Progenitor cell of endocrine pancreas (in vitro differentiated cells): ENCODE data around the gene CNOT6L. TPM values are rescaled to one million over a fixed set of nuclear protein-coding genes. Genes with fewer than 3 reads are reported as not detected.

Experiments
- DNase-seq: peaks from one replicate; pipeline ENCODE4 v3.0.0; 2021; ENCODE audit warnings: low spot score; ENCODE audit not compliant: unreplicated experiment
- H3K27ac Mint-ChIP-seq: 2 replicates; pipeline ENCODE4 v1.8.0; 2021; ENCODE audit warnings: mild to moderate bottlenecking, moderate library complexity, mixed read lengths
- H3K27me3 Mint-ChIP-seq: 2 replicates; pipeline ENCODE4 v1.8.0; 2021; ENCODE audit warnings: mixed read lengths
- H3K36me3 Mint-ChIP-seq: 2 replicates; pipeline ENCODE4 v1.8.0; 2022; ENCODE audit warnings: mixed read lengths; ENCODE audit not compliant: insufficient read depth
- H3K4me1 Mint-ChIP-seq: 2 replicates; pipeline ENCODE4 v1.8.0; 2021; ENCODE audit warnings: low read depth, mixed read lengths
- H3K4me3 Mint-ChIP-seq: 2 replicates; pipeline ENCODE4 v1.8.0; 2021; ENCODE audit warnings: low read depth, mild to moderate bottlenecking, moderate library complexity, mixed read lengths
- H3K9me3 Mint-ChIP-seq: 2 replicates; pipeline ENCODE4 v1.8.0; 2021; ENCODE audit warnings: low read depth, mixed read lengths
- CTCF ChIP-seq: fragments of 200-600 bp; sonication (generic); IDR thresholded peaks from one replicate; pipeline ENCODE4 v1.5.0; 2021; ENCODE audit warnings: antibody characterized with exemption, mild to moderate bottlenecking; ENCODE audit not compliant: unreplicated experiment
- total RNA-seq: library from RNA; stranded (reverse); gene quantifications from 2 replicates; pipeline ENCODE4 v1.2.1, GENCODE V29; 2021

CNOT6L gene
- total RNA-seq, 1 donor from 2014 or later = 39.7 TPM

- DNase-seq = no peak
- no peaks in the 10 kb centered on the region for H3K9me3 Mint-ChIP-seq
- H3K4me3 Mint-ChIP-seq = no peak overlapping the region
- H3K36me3 Mint-ChIP-seq = no peaks in the 10 kb centered on the region
- H3K27me3 Mint-ChIP-seq = no peaks in the 10 kb centered on the region
- H3K27ac Mint-ChIP-seq = no peak overlapping the region
- no peak for TF ChIP-seq CTCF
- H3K4me1 Mint-ChIP-seq = no peaks in the 10 kb centered on the region
These were observed 148.1 kb downstream of the CNOT6L start for GRCh38 chr4:77671051-77671450.

- Mint-ChIP-seq H3K4me1 (no peaks in the 10 kb centered on the region), H3K4me3 (no peak overlapping the region), H3K27ac (no peak overlapping the region), H3K27me3 (no peaks in the 10 kb centered on the region), H3K36me3 (no peaks in the 10 kb centered on the region), H3K9me3 (no peaks in the 10 kb centered on the region)
- DNase-seq = no peak
- no peak for TF ChIP-seq CTCF
These were observed 149.1 kb downstream of the CNOT6L start for GRCh38 chr4:77669946-77670590.

- H3K27me3 Mint-ChIP-seq = no peaks in the 10 kb centered on the region
- H3K27ac Mint-ChIP-seq = no peak overlapping the region
- H3K4me3 Mint-ChIP-seq = no peak overlapping the region
- no peaks in the 10 kb centered on the region for H3K4me1 Mint-ChIP-seq
- no peak for DNase-seq
- no peaks in the 10 kb centered on the region for H3K36me3 Mint-ChIP-seq
- H3K9me3 Mint-ChIP-seq = no peaks in the 10 kb centered on the region
- TF ChIP-seq CTCF = no peak
These were observed 153.6 kb downstream of the CNOT6L start for GRCh38 chr4:77665381-77666069.

Other genes starting within 250 kb of the CNOT6L start
- gene CXCL13, start 213.5 kb downstream of the CNOT6L start, total RNA-seq = not detected in 2 replicates
- gene MRPL1, start 43.5 kb upstream of the CNOT6L start, total RNA-seq = 25.7 and 32.7 TPM in 2 replicates
- 163 and 166 TPM in 2 replicates for gene FRAS1, start 238.0 kb upstream of the CNOT6L start, total RNA-seq